HCT116 (cell line): Measurements from ENCODE around the gene CD302. TPM values are rescaled to one million over a fixed set of nuclear protein-coding genes. Genes with fewer than 3 reads are reported as not detected.

Experiments used
- ATAC-seq: fragments of 200-7000 bp; cut with Tn5 transposase; 2 replicates; pipeline ENCODE4 v1.9.1; 2020; ENCODE audit warnings: mild to moderate bottlenecking, moderate library complexity
- BruUV-seq: library from RNA; stranded (reverse); fragments of 400-500 nt; replicated peaks from 2 replicates; lab custom pipeline; 2021; lab: Mats Ljungman, UMichigan
- CTCF ChIA-PET: fragments of 300-600 bp; sonication (Branson Sonifier 250); formaldehyde crosslinking; loops from one replicate; lab custom pipeline; 2021; ENCODE audit warnings: antibody characterized with exemption; lab: Charles Lee
- POLR2A ChIA-PET: fragments of 300-600, 350-600 bp; sonication (Branson Sonifier 250); formaldehyde crosslinking; loops from one replicate; lab custom pipeline; 2021; ENCODE audit warnings: antibody characterized with exemption; lab: Charles Lee
- RAD21 ChIA-PET, 2 experiments: fragments of 300-600 bp; sonication (Branson Sonifier 250); formaldehyde crosslinking; loops; one replicate each; lab custom pipeline; 2023; ENCODE audit warnings: low total read pairs in 2 of 2; ENCODE audit not compliant: uncharacterized antibody in 2 of 2, unreplicated experiment in 2 of 2, low non-redundant PET in 1 of 2; lab: Charles Lee
- DNase-seq: peaks from one replicate; pipeline ENCODE4 v3.0.0-alpha.2; 2010; ENCODE audit warnings: low read depth, low spot score
- H2AFZ ChIP-seq: fragments of 200-600 bp; shearing (Covaris generic), sonication (generic); 2 replicates; pipeline ENCODE4 v1.6.1; 2017; ENCODE audit warnings: low read depth, mixed run types, mixed read lengths, antibody characterized with exemption, low read length; ENCODE audit not compliant: poor library complexity, severe bottlenecking
- H3K27ac ChIP-seq: 2 replicates; pipeline ENCODE4 v1.5.1; 2012; ENCODE audit warnings: low read depth, low read length
- H3K27me3 ChIP-seq: fragments of 200-600 bp; sonication (generic); 2 replicates; pipeline ENCODE4 v1.6.1; 2016; ENCODE audit warnings: mixed run types, low read length, mixed read lengths; ENCODE audit not compliant: insufficient read depth
- H3K36me3 ChIP-seq, 2 experiments: fragments of 200-500 bp in 1 of 2; fragments of 200-600 bp in 1 of 2; sonication (Bioruptor generic) in 1 of 2; sonication (generic) in 1 of 2; 2 replicates each; pipeline versions ENCODE4 v1.5.1 to v1.6.1; 2014 to 2016; ENCODE audit warnings: low read length in 2 of 2, inconsistent platforms in 1 of 2, mixed read lengths in 1 of 2, mixed run types in 1 of 2; ENCODE audit not compliant: insufficient read depth in 2 of 2, control insufficient read depth in 1 of 2
- H3K4me1 ChIP-seq, 2 experiments: fragments of 200-600 bp in 1 of 2; sonication (generic) in 1 of 2; 2 replicates each; pipeline versions ENCODE4 v1.5.1 to v1.6.1; 2012 to 2017; ENCODE audit warnings: low read length in 2 of 2, inconsistent platforms in 1 of 2, mild to moderate bottlenecking in 1 of 2, mixed read lengths in 1 of 2, mixed run types in 1 of 2, moderate library complexity in 1 of 2; ENCODE audit not compliant: insufficient read depth in 2 of 2, control insufficient read depth in 1 of 2
- H3K4me2 ChIP-seq: fragments of 200-600 bp; sonication (generic); 2 replicates; pipeline ENCODE4 v1.6.1; 2017; ENCODE audit warnings: mixed run types, low read length, mixed read lengths
- H3K4me3 ChIP-seq, 2 experiments: fragments of 200-600 bp in 1 of 2; sonication (generic) in 1 of 2; replicated peaks in 1 of 2; 2 replicates each; pipeline ENCODE4 v1.5.1; 2011 to 2016; ENCODE audit warnings: low read length in 2 of 2, control low read depth in 1 of 2, low read depth in 1 of 2, mild to moderate bottlenecking in 1 of 2, mixed read lengths in 1 of 2, mixed run types in 1 of 2
- H3K79me2 ChIP-seq: fragments of 200-600 bp; sonication (generic); 2 replicates; pipeline ENCODE4 v1.6.1; 2017; ENCODE audit warnings: mild to moderate bottlenecking, mixed run types, low read length, moderate library complexity, mixed read lengths; ENCODE audit not compliant: insufficient read depth
- H3K9ac ChIP-seq: fragments of 200-600 bp; sonication (generic); 2 replicates; pipeline ENCODE4 v1.6.1; 2016; ENCODE audit warnings: low read length, mixed read lengths
- H3K9me2 ChIP-seq: fragments of 200-600 bp; sonication (generic), shearing (Covaris generic); 2 replicates; pipeline ENCODE4 v1.6.1; 2017; ENCODE audit warnings: mixed run types, mild to moderate bottlenecking, moderate library complexity; ENCODE audit not compliant: insufficient read depth
- H3K9me3 ChIP-seq, 2 experiments: fragments of 200-500 bp in 1 of 2; fragments of 200-600 bp in 1 of 2; sonication (Bioruptor generic) in 1 of 2; sonication (generic) in 1 of 2; 2 replicates each; pipeline ENCODE4 v1.6.1; 2014 to 2017; ENCODE audit warnings: low read length in 2 of 2, mixed read lengths in 2 of 2, inconsistent platforms in 1 of 2, low read depth in 1 of 2, mild to moderate bottlenecking in 1 of 2, mixed run types in 1 of 2, moderate library complexity in 1 of 2; ENCODE audit not compliant: control insufficient read depth in 1 of 2, insufficient read depth in 1 of 2
- H4K20me1 ChIP-seq: fragments of 200-600 bp; sonication (generic), shearing (Covaris generic); 2 replicates; pipeline ENCODE4 v1.6.1; 2017; ENCODE audit warnings: mixed run types, mild to moderate bottlenecking, moderate library complexity; ENCODE audit not compliant: insufficient read depth
- ATF3 ChIP-seq: IDR thresholded peaks from 2 replicates; pipeline ENCODE4 v1.6.1; 2012
- CBX3 ChIP-seq: IDR thresholded peaks from 2 replicates; pipeline ENCODE4 v1.6.1; 2012; ENCODE audit warnings: low read depth
- CEBPB ChIP-seq: IDR thresholded peaks from 2 replicates; pipeline ENCODE4 v1.6.1; 2012; ENCODE audit warnings: low read depth
- EGR1 ChIP-seq: IDR thresholded peaks from 2 replicates; pipeline ENCODE4 v1.6.1; 2012; ENCODE audit warnings: low read depth
- EZH2 ChIP-seq: fragments of 200-600 bp; sonication (generic); IDR thresholded peaks from 2 replicates; pipeline ENCODE4 v1.6.1; 2017; ENCODE audit warnings: antibody characterized with exemption, mixed run types
- EZH2phosphoT487 ChIP-seq: fragments of 200-600 bp; IDR thresholded peaks from 2 replicates; pipeline ENCODE4 v1.6.1; 2018; ENCODE audit warnings: antibody characterized with exemption, borderline replicate concordance
- JUND ChIP-seq: IDR thresholded peaks from 2 replicates; pipeline ENCODE4 v1.6.1; 2012
- POLR2A ChIP-seq: IDR thresholded peaks from 2 replicates; pipeline ENCODE4 v1.7.0; 2011; ENCODE audit warnings: borderline replicate concordance; ENCODE audit not compliant: insufficient read depth, insufficient read length; ENCODE audit errors: extremely low read depth
- POLR2AphosphoS5 ChIP-seq: IDR thresholded peaks from 2 replicates; pipeline ENCODE4 v1.6.1; 2011; ENCODE audit warnings: mild to moderate bottlenecking, low read depth, low read length, moderate library complexity
- RAD21 ChIP-seq: IDR thresholded peaks from 2 replicates; pipeline ENCODE4 v1.6.1; 2012; ENCODE audit warnings: low read depth, mild to moderate bottlenecking
- REST ChIP-seq: IDR thresholded peaks from 2 replicates; pipeline ENCODE4 v1.6.1; 2012; ENCODE audit warnings: low read depth
- SIN3A ChIP-seq: IDR thresholded peaks from 2 replicates; pipeline ENCODE4 v1.6.1; 2012; ENCODE audit warnings: low read depth
- SP1 ChIP-seq: IDR thresholded peaks from 2 replicates; pipeline ENCODE4 v1.6.1; 2012; ENCODE audit warnings: low read depth
- SRF ChIP-seq: IDR thresholded peaks from 2 replicates; pipeline ENCODE4 v1.6.1; 2012; ENCODE audit warnings: low read depth
- TCF7L2 ChIP-seq: IDR thresholded peaks from 2 replicates; pipeline ENCODE4 v1.7.0; 2011; ENCODE audit warnings: borderline replicate concordance, inconsistent platforms; ENCODE audit not compliant: insufficient read depth, insufficient read length; ENCODE audit errors: extremely low read depth
- YY1 ChIP-seq: IDR thresholded peaks from 2 replicates; pipeline ENCODE4 v1.6.1; 2011; ENCODE audit warnings: low read length, low read depth, moderate library complexity, mild to moderate bottlenecking; ENCODE audit not compliant: insufficient replicate concordance; ENCODE audit errors: extremely low read depth
- ZBTB33 ChIP-seq: IDR thresholded peaks from 2 replicates; pipeline ENCODE4 v1.6.1; 2011; ENCODE audit warnings: mild to moderate bottlenecking, low read length, moderate library complexity; ENCODE audit not compliant: insufficient replicate concordance; ENCODE audit errors: extremely low read depth
- ZFX ChIP-seq: fragments of 450-650 bp; IDR thresholded peaks from 2 replicates; pipeline ENCODE4 v1.6.1; 2017
- ZNF274 ChIP-seq: fragments of 200-500 bp; sonication (Bioruptor generic); IDR thresholded peaks from 2 replicates; pipeline ENCODE4 v1.6.1; 2014; ENCODE audit warnings: mild to moderate bottlenecking, low read depth, low read length, inconsistent platforms
- intact Hi-C: fragments of 100-400 bp; cut with micrococcal nuclease; formaldehyde crosslinking; loops from 2 replicates; pipeline ENCODE4 v1.10.0; 2022
- total RNA-seq: library from RNA; stranded (reverse); gene quantifications from one replicate; pipeline ENCODE4 v1.2.1, GENCODE V29; 2021; ENCODE audit not compliant: unreplicated experiment

Gene CD302
- total RNA-seq, 1 experiment from 2014 or later = 0.15 TPM

GRCh38 chr2:159799833-159800232, 1.8 kb upstream of the CD302 start:
- POLR2A ChIA-PET = no interaction called here
- H3K9ac ChIP-seq = no peak overlapping the region

More at GRCh38 chr2:159799833-159800232, 1.8 kb upstream of the CD302 start:
- DNase-seq = no peak
- Histone ChIP-seq H3K36me3 (no peaks in the 10 kb centered on the region), H3K9me3 (no peaks in the 10 kb centered on the region), H3K4me2 (no peak overlapping the region), H4K20me1 (no peaks in the 10 kb centered on the region), H3K27ac (no peak overlapping the region), H3K27me3 (no peaks in the 10 kb centered on the region), H3K79me2 (no peaks in the 10 kb centered on the region), H3K4me1 (no peaks in the 10 kb centered on the region), H2AFZ (no peak overlapping the region), H3K9me2 (no peaks in the 10 kb centered on the region), H3K4me3 (no peak overlapping the region)
- intact Hi-C loops = no loop called here
- BruUV-seq = no TSS peak
- no peak for ATAC-seq
- ChIA-PET CTCF (no interaction called here), RAD21 (no interaction called here)
- TF ChIP-seq JUND (no peak), ZNF274 (no peak), EZH2 (no peak), CBX3 (no peak), TCF7L2 (no peak), SP1 (no peak), SRF (no peak), REST (no peak), YY1 (no peak), CEBPB (no peak), ZFX (no peak), POLR2AphosphoS5 (no peak), POLR2A (no peak), EZH2phosphoT487 (no peak), RAD21 (no peak), ZBTB33 (no peak), SIN3A (no peak), EGR1 (no peak), ATF3 (no peak)
